ENCODE data around the gene TRIM44.

DNA sequence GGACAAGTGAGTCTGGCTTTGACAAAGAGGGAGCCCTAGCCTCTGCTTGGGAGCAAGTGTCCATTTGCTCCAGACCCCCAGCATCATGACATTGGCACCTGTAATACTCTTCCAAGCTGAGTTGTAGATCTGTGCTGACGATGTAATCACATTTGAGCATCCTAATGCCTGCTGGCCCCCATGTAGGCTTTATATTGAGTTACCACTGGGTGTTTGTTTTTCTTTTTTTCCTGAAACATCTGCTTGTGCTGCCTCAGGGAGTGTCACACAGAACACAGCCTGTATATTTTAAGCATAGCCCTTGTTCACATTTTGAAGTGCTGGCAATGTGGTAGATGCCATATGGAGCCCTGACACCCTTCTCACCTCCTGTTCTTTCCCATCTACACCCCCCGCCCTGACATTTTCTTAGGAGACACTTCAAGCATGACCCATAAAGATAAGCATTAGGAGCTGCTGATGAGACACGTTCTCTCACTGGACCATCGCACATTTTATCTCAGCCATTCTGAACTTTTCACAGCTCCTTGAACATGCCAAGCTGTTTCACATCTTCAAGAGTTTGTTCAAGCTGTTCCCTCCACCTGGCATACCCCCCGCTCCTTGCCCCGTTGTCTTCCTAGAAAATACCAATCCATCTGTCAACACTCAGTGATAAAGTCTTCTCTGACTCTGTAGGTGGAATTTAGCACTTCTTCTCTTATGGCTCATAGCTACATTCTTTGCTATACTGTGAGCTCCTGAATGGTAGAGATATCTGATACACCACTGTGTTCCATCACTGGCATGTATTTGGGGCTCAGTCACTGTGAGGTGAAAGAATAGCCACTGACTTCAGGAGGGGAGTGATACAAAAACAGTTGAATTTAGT, 128.7 kb downstream of the TRIM44 start:
- TF ChIP-seq CTCF (conservative IDR thresholded peaks at IDR 0.05 in 1 of 2, IDR thresholded peaks at IDR 0.05 in 1 of 2; ENCODE audit: extremely low read depth in 1 of 2, insufficient read depth in 1 of 2, low read depth in 1 of 2, low read length in 2 of 2), result no peak
- no peak for TF ChIP-seq EZH2 (IDR thresholded peaks at IDR 0.05; ENCODE audit: borderline replicate concordance, low read length)
